Large intestine (tissue), 3 donors: Measurements from ENCODE around the gene IL4R. TPM values are rescaled to one million over a fixed set of nuclear protein-coding genes. Genes with fewer than 3 reads are reported as not detected.
A peak's percentile ranks its signal among the peaks of the same experiment; 100 is the strongest.

Source experiments
- DNase-seq, 2 donors: peaks; one replicate each; pipeline versions ENCODE4 v3.0.0 to v3.0.0-alpha.2; 2013
- H3K27ac ChIP-seq: one replicate; pipeline ENCODE4 v1.5.1; 2013; ENCODE audit warnings: low read length
- H3K27me3 ChIP-seq: 2 replicates; pipeline ENCODE4 v1.6.1; 2013; ENCODE audit warnings: low read length; ENCODE audit not compliant: control insufficient read depth, insufficient read depth
- H3K36me3 ChIP-seq: 2 replicates; pipeline ENCODE4 v1.6.1; 2013; ENCODE audit warnings: low read length; ENCODE audit not compliant: control insufficient read depth, insufficient read depth
- H3K4me1 ChIP-seq: one replicate; pipeline ENCODE4 v1.6.1; 2013; ENCODE audit warnings: low read length; ENCODE audit not compliant: control insufficient read depth, insufficient read depth
- H3K4me3 ChIP-seq: one replicate; pipeline ENCODE4 v1.5.1; 2013; ENCODE audit warnings: low read length
- H3K9me3 ChIP-seq: one replicate; pipeline ENCODE4 v1.6.1; 2013; ENCODE audit warnings: mild to moderate bottlenecking, low read depth, low read length, moderate library complexity; ENCODE audit not compliant: control insufficient read depth
- WGBS: methylation state at CpG from one replicate; pipeline ENCODE4 v1.1.5; 2013; ENCODE audit warnings: low lambda C conversion rate; ENCODE audit not compliant: insufficient coverage; 5-methylcytosine and 5-hydroxymethylcytosine counted together
- polyA plus RNA-seq: library from polyadenylated mRNA; unstranded; fragments of 120-200 nt; gene quantifications from one replicate; pipeline ENCODE4 v1.2.1, GENCODE V29; 2013

Gene IL4R
- polyA plus RNA-seq, 1 donor, result 50.6 TPM

GRCh38 chr16:27330542-27330941 is 16.8 kb downstream of the IL4R start:
- H3K4me3 ChIP-seq, result no peak overlapping the region
- DNase-seq, result peak; percentile 33 to 57
- WGBS, result 100% methylated on average over 1 of the region's 5 CpGs
- peaks cover 22% of the 10 kb centered on the region for H3K4me1 ChIP-seq
- H3K27me3 ChIP-seq, result no peaks in the 10 kb centered on the region
- H3K9me3 ChIP-seq, result no peaks in the 10 kb centered on the region
- H3K36me3 ChIP-seq, result peaks cover 28% of the 10 kb centered on the region
- H3K27ac ChIP-seq, result peak overlapping the region; percentile 52

- DNase-seq, result no peak
- Histone ChIP-seq H3K4me1 (peaks cover 9% of the 10 kb centered on the region), H3K9me3 (no peaks in the 10 kb centered on the region), H3K36me3 (peaks cover 28% of the 10 kb centered on the region), H3K4me3 (no peak overlapping the region), H3K27ac (no peak overlapping the region), H3K27me3 (no peaks in the 10 kb centered on the region)
- no CpG with 5 or more reads among the region's 6 CpGs for WGBS
Observed at GRCh38 chr16:27332105-27332504, 18.3 kb downstream of the IL4R start.

- peaks cover 2% of the 10 kb centered on the region for H3K4me1 ChIP-seq
- no CpG with 5 or more reads among the region's 6 CpGs for WGBS
- H3K9me3 ChIP-seq, result no peaks in the 10 kb centered on the region
- no peak overlapping the region for H3K27ac ChIP-seq
- DNase-seq, result no peak
- no peak overlapping the region for H3K4me3 ChIP-seq
- no peaks in the 10 kb centered on the region for H3K27me3 ChIP-seq
- H3K36me3 ChIP-seq, result peaks cover 30% of the 10 kb centered on the region
Observed at GRCh38 chr16:27333104-27333503, 19.3 kb downstream of the IL4R start.

GRCh38 chr16:27333549-27333948 is 19.8 kb downstream of the IL4R start:
- no peaks in the 10 kb centered on the region for H3K9me3 ChIP-seq
- DNase-seq, result no peak
- no peaks in the 10 kb centered on the region for H3K4me1 ChIP-seq
- no peak overlapping the region for H3K27ac ChIP-seq
- no peaks in the 10 kb centered on the region for H3K27me3 ChIP-seq
- H3K36me3 ChIP-seq, result peaks cover 32% of the 10 kb centered on the region
- no CpG with 5 or more reads among the region's 3 CpGs for WGBS
- H3K4me3 ChIP-seq, result no peak overlapping the region

GRCh38 chr16:27334192-27334764 is 20.5 kb downstream of the IL4R start:
- Histone ChIP-seq H3K36me3 (peaks cover 39% of the 10 kb centered on the region), H3K27ac (no peak overlapping the region), H3K4me1 (no peaks in the 10 kb centered on the region), H3K9me3 (no peaks in the 10 kb centered on the region), H3K27me3 (no peaks in the 10 kb centered on the region), H3K4me3 (no peak overlapping the region)
- DNase-seq, result no peak
- WGBS, result 100% methylated on average over 1 of the region's 10 CpGs

GRCh38 chr16:27334838-27335237 is 21.1 kb downstream of the IL4R start:
- DNase-seq, result no peak
- Histone ChIP-seq H3K4me3 (no peak overlapping the region), H3K9me3 (no peaks in the 10 kb centered on the region), H3K36me3 (peaks cover 40% of the 10 kb centered on the region), H3K4me1 (no peaks in the 10 kb centered on the region), H3K27me3 (no peaks in the 10 kb centered on the region), H3K27ac (no peak overlapping the region)
- WGBS, result 80% methylated on average over 1 of the region's 7 CpGs

- no CpG with 5 or more reads among the region's 7 CpGs for WGBS
- no peaks in the 10 kb centered on the region for H3K4me1 ChIP-seq
Observed at GRCh38 chr16:27335349-27336053, 21.7 kb downstream of the IL4R start.

GRCh38 chr16:27337024-27337423 is 23.2 kb downstream of the IL4R start:
- Histone ChIP-seq H3K9me3 (no peaks in the 10 kb centered on the region), H3K4me1 (no peaks in the 10 kb centered on the region), H3K27me3 (no peaks in the 10 kb centered on the region), H3K4me3 (no peak overlapping the region), H3K36me3 (peaks cover 49% of the 10 kb centered on the region), H3K27ac (no peak overlapping the region)
- DNase-seq, result no peak
- WGBS, result 100% methylated on average over 2 of the region's 6 CpGs

More at GRCh38 chr16:27335349-27336053, 21.7 kb downstream of the IL4R start:
- Histone ChIP-seq H3K27me3 (no peaks in the 10 kb centered on the region), H3K4me3 (no peak overlapping the region), H3K27ac (no peak overlapping the region), H3K9me3 (no peaks in the 10 kb centered on the region), H3K36me3 (peaks cover 46% of the 10 kb centered on the region)
- DNase-seq, result no peak

- H3K27ac ChIP-seq, result no peak overlapping the region
- WGBS, result no CpG with 5 or more reads among the region's 4 CpGs
- DNase-seq, result no peak
- H3K36me3 ChIP-seq, result peaks cover 54% of the 10 kb centered on the region
- H3K4me1 ChIP-seq, result no peaks in the 10 kb centered on the region
- H3K27me3 ChIP-seq, result no peaks in the 10 kb centered on the region
- no peak overlapping the region for H3K4me3 ChIP-seq
- no peaks in the 10 kb centered on the region for H3K9me3 ChIP-seq
Observed at GRCh38 chr16:27339180-27339579, 25.4 kb downstream of the IL4R start.

- Histone ChIP-seq H3K27me3 (no peaks in the 10 kb centered on the region), H3K27ac (no peak overlapping the region)
- WGBS, result no CpG with 5 or more reads among the region's 6 CpGs
Observed at GRCh38 chr16:27340654-27341053, 26.9 kb downstream of the IL4R start.

GRCh38 chr16:27341549-27341948 is 27.8 kb downstream of the IL4R start:
- no peak overlapping the region for H3K4me3 ChIP-seq
- WGBS, result no CpG with 5 or more reads among the region's 9 CpGs
- DNase-seq, result no peak
- H3K27me3 ChIP-seq, result no peaks in the 10 kb centered on the region
- H3K27ac ChIP-seq, result no peak overlapping the region
- no peaks in the 10 kb centered on the region for H3K4me1 ChIP-seq
- no peaks in the 10 kb centered on the region for H3K9me3 ChIP-seq
- peaks cover 63% of the 10 kb centered on the region for H3K36me3 ChIP-seq

More at GRCh38 chr16:27340654-27341053, 26.9 kb downstream of the IL4R start:
- Histone ChIP-seq H3K36me3 (peaks cover 56% of the 10 kb centered on the region), H3K9me3 (no peaks in the 10 kb centered on the region), H3K4me3 (no peak overlapping the region), H3K4me1 (no peaks in the 10 kb centered on the region)
- no peak for DNase-seq
